ENCODE results near the gene PRSS56.
"Not testable (repeated sequence)": the region's sequence is repeated elsewhere in the genome, so short reads cannot be mapped to it uniquely, and the experiment has no call there.

PRSS56 gene

DNA sequence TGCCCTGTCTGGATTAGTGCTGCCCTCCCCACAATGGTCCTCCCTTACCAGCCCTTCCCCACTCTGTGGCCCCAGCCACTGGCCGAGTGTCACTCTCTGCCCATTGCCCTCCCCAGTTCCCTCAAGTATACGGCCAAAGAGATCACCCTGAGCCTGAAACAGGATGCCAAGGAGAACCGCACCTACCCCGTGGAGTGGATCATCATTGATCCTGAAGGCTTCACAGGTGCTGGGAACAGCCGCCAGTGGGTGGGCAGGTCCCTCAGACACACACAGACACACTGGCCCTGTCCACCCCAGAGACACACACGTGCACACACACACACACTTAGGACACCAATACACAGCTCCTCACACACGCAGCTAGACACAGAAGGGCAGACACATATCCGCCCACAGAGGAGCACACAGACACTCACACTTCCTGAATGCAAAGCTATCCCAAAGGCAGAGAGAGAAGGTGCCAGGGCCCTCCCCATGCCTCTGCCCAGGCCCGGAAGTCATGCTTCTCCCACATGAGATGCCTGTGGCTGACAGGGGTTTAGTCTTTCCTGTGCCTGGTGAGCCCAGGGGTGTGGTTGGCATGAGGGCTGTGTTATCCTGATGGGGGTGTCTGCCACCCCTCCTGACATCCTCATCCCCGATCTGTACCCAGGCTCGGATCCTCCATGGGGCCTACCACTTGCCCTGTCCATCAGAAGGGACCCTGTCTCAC lies 8.7 kb downstream of the PRSS56 start:
- DNase-seq (ENCODE audit: extremely low read depth, low read depth), result no peak
- TF ChIP-seq, protein P1, sequence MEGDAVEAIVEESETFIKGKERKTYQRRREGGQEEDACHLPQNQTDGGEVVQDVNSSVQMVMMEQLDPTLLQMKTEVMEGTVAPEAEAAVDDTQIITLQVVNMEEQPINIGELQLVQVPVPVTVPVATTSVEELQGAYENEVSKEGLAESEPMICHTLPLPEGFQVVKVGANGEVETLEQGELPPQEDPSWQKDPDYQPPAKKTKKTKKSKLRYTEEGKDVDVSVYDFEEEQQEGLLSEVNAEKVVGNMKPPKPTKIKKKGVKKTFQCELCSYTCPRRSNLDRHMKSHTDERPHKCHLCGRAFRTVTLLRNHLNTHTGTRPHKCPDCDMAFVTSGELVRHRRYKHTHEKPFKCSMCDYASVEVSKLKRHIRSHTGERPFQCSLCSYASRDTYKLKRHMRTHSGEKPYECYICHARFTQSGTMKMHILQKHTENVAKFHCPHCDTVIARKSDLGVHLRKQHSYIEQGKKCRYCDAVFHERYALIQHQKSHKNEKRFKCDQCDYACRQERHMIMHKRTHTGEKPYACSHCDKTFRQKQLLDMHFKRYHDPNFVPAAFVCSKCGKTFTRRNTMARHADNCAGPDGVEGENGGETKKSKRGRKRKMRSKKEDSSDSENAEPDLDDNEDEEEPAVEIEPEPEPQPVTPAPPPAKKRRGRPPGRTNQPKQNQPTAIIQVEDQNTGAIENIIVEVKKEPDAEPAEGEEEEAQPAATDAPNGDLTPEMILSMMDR (IDR thresholded peaks at IDR 0.05; ENCODE audit: low read depth, low read length), result no peak

DNA sequence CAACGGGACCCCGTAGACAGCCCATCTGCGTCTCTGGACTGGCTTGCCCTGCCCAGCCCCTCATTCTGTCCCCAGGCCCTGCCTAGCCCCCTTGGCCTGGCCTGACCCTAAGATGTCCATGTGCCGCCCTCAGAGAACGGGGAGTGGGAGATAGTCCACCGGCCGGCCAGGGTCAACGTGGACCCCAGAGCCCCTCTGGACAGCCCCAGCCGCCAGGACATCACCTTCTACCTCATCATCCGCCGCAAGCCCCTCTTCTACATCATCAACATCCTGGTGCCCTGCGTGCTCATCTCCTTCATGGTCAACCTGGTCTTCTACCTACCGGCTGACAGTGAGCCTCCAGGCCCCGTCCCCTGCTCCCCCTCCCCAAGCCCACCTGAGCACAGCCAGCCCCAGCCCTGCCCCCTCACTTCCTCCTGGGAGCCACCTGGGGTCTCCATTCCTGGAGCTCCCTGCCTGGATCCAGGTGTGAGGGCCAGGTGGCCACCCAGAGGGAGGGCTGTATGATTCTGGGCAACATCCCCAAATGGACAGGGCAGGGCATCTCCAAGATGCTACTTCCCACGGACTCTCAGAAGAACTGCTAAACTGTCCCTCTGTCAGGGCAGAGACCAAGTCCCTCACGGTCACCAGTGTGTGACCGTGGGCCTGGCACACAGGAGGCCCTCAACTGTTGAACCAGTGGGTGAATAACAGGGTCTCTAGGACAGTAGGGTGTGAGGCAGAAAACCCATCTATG lies 9.8 kb downstream of the PRSS56 start:
- TF ChIP-seq, protein P1 (IDR thresholded peaks at IDR 0.05; ENCODE audit: low read depth, low read length), result no peak

DNA sequence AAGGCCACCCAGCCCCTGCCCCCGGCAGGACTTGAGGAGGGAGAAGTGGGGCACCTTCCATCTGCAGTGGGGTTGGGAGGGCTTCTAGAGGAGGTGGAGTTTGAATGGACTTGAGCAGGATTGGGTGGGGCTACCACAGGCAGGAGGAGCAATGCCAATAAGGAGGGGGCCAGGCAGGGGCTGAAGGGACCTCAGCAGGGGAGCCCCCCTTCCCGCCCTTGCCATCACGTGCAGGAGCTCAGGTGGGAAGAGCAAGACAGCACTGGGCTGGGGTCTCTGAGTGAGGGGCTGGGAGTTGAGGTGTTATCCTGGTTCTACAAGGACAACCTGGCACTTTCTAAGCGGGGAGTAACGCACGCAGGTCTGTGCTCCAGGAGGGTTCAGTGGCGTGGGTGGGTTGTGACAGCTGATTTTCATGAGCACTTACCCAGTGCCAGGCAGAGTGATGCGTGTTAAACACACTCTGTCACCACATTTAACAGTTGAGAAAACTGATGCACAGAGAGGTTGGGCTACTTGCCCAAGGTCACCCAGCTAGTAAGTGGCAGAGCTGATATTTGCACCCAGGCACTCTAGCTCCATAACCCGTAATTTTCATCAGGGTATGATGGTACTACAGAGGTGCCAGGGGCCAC lies 10.6 kb downstream of the PRSS56 start:
- no peak for DNase-seq (ENCODE audit: extremely low read depth, low read depth)
- TF ChIP-seq, protein P1 (IDR thresholded peaks at IDR 0.05; ENCODE audit: low read depth, low read length), result no peak

More for the DNA sequence above, 9.8 kb downstream of the PRSS56 start:
- no peak for DNase-seq (ENCODE audit: extremely low read depth, low read depth)

DNA sequence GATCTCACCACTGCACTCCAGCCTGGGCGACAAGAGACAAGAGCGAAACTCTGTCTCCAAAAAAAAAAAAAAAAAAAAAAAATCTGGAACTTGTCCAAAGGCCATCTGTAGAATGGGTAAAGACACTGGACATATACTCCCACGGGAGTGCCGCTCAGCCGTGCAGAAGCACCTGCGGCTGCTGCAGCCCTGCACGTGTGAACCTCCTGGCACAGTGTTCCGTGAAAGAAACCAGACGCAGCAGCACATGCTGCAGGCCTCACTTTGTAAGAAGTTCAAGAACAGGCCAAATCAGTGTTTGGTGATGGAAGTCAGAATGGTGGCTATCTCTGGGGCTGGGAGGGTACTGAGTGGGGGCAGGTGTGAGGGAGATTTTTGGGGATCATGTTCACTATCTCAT lies 12.2 kb downstream of the PRSS56 start:
- TF ChIP-seq, protein P1 (IDR thresholded peaks at IDR 0.05; ENCODE audit: low read depth, low read length), result no peak
- no peak for DNase-seq (ENCODE audit: extremely low read depth, low read depth)

DNA sequence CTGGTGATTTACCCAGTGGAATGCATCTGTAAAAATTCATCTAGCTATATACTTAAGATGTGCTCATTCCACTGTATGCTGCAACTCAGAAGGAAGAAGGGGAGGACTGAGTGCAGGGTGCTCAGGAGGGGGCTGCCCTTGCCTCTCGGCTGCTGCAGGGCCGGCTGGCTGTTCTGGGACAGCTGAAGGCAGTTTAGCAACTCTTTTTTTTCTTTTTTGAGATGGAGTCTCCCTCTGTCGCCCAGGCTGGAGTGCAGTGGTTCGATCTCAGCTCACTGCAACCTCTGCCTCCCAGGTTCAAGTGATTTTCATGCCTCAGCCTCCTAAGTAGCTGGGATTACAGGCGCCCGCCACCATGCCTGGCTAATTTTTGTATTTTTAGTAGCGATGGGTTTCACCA lies 12.6 kb downstream of the PRSS56 start:
- not testable (repeated sequence) for DNase-seq (ENCODE audit: extremely low read depth, low read depth)

DNA sequence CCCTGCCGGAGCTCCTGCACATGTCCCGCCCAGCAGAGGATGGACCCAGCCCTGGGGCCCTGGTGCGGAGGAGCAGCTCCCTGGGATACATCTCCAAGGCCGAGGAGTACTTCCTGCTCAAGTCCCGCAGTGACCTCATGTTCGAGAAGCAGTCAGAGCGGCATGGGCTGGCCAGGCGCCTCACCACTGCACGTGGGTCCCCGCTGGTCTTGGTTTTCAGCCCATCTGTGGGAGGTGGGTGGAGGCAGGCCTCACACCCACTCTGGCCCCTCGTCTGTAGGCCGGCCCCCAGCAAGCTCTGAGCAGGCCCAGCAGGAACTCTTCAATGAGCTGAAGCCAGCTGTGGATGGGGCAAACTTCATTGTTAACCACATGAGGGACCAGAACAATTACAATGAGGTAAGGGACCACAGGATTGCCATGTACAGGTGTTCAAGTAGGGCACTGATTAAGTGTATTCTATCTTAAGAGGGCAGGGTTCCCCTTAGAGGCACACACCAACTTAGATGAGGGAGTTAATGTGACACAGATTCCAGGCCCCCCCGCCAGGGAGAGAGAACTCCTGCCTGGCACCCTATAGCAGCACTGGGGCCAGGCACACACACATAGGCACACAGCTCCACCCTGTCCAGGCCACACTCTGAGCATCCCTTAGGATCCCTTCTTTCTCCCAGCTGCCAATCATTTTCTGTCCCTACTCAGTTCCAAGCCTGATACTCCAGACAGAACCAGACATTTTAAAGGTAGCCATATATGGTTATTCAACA lies 13.9 kb downstream of the PRSS56 start:
- TF ChIP-seq, protein P1 (IDR thresholded peaks at IDR 0.05; ENCODE audit: low read depth, low read length), result no peak
- DNase-seq (ENCODE audit: extremely low read depth, low read depth), result no peak

DNA sequence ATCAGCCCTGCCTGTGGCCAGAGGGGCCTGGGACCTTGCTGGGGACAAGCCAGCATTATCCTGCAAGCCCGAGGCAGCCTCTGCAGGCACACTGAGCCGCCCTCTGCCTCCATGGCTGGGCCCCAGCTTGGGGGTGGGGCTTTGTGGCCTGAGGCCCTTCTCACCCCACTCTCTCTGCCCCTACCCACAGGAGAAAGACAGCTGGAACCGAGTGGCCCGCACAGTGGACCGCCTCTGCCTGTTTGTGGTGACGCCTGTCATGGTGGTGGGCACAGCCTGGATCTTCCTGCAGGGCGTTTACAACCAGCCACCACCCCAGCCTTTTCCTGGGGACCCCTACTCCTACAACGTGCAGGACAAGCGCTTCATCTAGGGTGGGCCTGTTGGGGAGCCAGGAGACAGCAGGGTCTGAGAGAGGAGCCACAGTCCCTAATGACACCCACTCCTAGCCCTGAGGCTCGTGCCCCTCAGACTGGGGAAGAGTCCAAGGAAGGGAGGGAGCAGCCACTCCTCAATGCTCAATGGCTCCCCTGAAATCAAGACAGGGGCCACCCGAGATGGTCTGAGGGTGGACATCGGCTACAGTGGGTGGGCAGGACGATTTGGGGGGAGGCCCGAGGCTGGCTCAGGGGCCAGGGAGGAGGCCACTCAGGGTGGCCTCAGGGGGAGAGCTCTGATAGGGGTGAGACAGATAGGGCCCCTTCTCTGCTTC lies 14.9 kb downstream of the PRSS56 start:
- TF ChIP-seq, protein P1 (IDR thresholded peaks at IDR 0.05; ENCODE audit: low read depth, low read length), result no peak

More for the DNA sequence above, 14.9 kb downstream of the PRSS56 start:
- no peak for DNase-seq (ENCODE audit: extremely low read depth, low read depth)

Measured in AG09319 (cell line).